Myocyte (in vitro differentiated cells): ENCODE measurements around the gene ABCG5. TPM values are rescaled to one million over a fixed set of nuclear protein-coding genes. Genes with fewer than 3 reads are reported as not detected.

Experiments
- DNase-seq: peaks from one replicate; pipeline ENCODE4 v3.0.0-alpha.2; 2012; ENCODE audit warnings: low read depth
- polyA plus RNA-seq: library from polyadenylated mRNA; unstranded; fragments of >200 nt; gene quantifications from one replicate; pipeline ENCODE4 v1.2.1, GENCODE V29; 2012; ENCODE audit warnings: missing spikeins
- total RNA-seq: library from RNA; depleted of rRNA; stranded (reverse); fragments of >200 nt; gene quantifications from 2 replicates; pipeline ENCODE4 v1.2.3, GENCODE V29; 2014

The ABCG5 gene
- total RNA-seq = not detected in 2 replicates
- polyA plus RNA-seq = not detected

GRCh38 chr2:43838560-43839267 lies at the start of gene ABCG5, which contains the start of gene ABCG8:
TSS of gene ABCG5 (minus strand) at chr2:43838839. CDS start at chr2:43838679, 160 bp downstream.
TSS of gene ABCG8 (plus strand) at chr2:43838971. CDS start at chr2:43839054, 83 bp downstream.
- DNase-seq = no peak

- DNase-seq = no peak
These were observed 48.5 kb upstream of the ABCG5 start for GRCh38 chr2:43887176-43887575.

- no peak for DNase-seq
These were observed 46.5 kb upstream of the ABCG5 start for GRCh38 chr2:43885132-43885632.

GRCh38 chr2:43884689-43885088 lies 46.0 kb upstream of the ABCG5 start:
- DNase-seq = no peak

GRCh38 chr2:43882312-43882711 lies 43.7 kb upstream of the ABCG5 start:
- no peak for DNase-seq

- DNase-seq = no peak
These were observed 42.3 kb upstream of the ABCG5 start for GRCh38 chr2:43880952-43881351.

GRCh38 chr2:43880471-43880870 lies 41.8 kb upstream of the ABCG5 start:
- no peak for DNase-seq

GRCh38 chr2:43879261-43879660 lies 40.6 kb upstream of the ABCG5 start:
- no peak for DNase-seq

GRCh38 chr2:43877782-43878464 lies 39.3 kb upstream of the ABCG5 start:
- peak; percentile 60 for DNase-seq

GRCh38 chr2:43874776-43875451 lies 36.3 kb upstream of the ABCG5 start:
- DNase-seq = no peak

GRCh38 chr2:43872151-43872550 lies 33.5 kb upstream of the ABCG5 start:
- DNase-seq = no peak

- DNase-seq = no peak
These were observed 16.7 kb upstream of the ABCG5 start for GRCh38 chr2:43855292-43855691.

- no peak for DNase-seq
These were observed 16.0 kb upstream of the ABCG5 start for GRCh38 chr2:43854671-43855070.

GRCh38 chr2:43853141-43854081 lies 14.8 kb upstream of the ABCG5 start:
- peak; percentile 40 for DNase-seq

GRCh38 chr2:43852196-43852730 lies 13.6 kb upstream of the ABCG5 start:
- DNase-seq = no peak

- peak; percentile 71 for DNase-seq
These were observed 12.7 kb upstream of the ABCG5 start for GRCh38 chr2:43851011-43851980.

- peak; percentile 27 for DNase-seq
These were observed 9.6 kb upstream of the ABCG5 start for GRCh38 chr2:43848214-43848613.

GRCh38 chr2:43846140-43846793 lies 7.6 kb upstream of the ABCG5 start:
- DNase-seq = no peak

- DNase-seq = no peak
These were observed 6.5 kb upstream of the ABCG5 start for GRCh38 chr2:43845181-43845580.
